ENCODE data around the gene LASP1.
"Not testable (repeated sequence)": the region's sequence is repeated elsewhere in the genome, so short reads cannot be mapped to it uniquely, and the experiment has no call there.

Gene LASP1

DNA sequence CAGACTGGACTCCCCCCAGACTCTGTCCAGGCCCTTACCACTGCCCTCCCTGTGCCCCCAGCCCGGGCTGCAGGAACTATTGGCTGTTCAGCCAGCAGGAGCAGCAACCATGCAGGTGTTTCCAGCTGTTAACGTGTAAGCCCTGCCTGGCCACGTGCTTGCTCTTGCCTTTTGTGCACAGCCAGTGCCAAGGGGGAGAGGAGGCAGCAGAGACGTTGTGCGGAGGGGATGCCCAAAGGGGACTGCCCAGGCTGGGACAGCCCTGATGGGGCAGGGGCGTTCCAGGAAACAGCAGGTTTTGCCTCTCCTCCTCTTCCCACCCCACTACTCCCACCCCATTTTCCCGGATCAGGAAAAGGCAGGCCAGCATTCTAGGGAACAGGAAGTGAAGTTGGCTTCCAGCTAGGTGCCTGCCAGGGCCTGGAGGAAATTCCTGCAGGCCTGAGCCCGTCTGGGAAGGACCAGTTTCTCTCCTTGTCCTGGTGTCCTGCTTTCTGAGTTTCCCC is 38.9 kb downstream of the LASP1 start:
- DNase-seq (ENCODE audit: low spot score) = no peak

GRCh38 chr17:38910325-38910724 is 40.5 kb downstream of the LASP1 start:
- DNase-seq (ENCODE audit: low spot score) = no peak

- DNase-seq (ENCODE audit: low spot score) = no peak
These were observed 41.3 kb downstream of the LASP1 start for GRCh38 chr17:38911081-38911730.

GRCh38 chr17:38911731-38912081 is 41.8 kb downstream of the LASP1 start:
- not testable (repeated sequence) for DNase-seq (ENCODE audit: low spot score)

DNA sequence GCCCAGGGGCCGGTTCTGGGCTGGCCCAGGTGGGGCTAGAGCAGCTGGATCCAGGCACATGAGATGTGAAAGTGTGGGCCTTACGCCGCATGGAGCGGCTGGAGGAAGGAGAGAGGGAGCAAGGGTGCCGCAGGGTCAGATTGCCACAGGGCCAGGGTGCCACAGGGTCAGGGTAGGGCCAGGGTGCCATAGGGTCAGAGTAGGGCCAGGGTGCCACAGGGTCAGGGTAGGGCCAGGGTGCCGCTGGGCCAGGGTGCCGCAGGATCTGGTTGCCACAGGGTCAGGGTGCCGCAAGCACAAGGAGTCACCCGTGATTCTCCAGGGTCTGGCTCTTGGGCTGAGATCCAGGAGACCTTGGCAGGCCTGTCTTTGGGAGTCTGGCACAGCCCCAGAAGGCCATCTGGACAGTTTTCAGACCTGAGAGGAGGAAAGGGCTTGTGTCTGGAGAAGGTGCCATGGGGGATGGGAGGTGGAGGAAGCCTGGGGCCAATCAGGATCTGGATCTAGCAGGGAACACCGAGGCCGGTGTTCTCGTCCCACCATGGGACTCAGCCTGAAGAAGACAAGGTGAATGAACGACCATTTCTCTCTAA is 42.5 kb downstream of the LASP1 start:
- no peak for DNase-seq (ENCODE audit: low spot score)

DNA sequence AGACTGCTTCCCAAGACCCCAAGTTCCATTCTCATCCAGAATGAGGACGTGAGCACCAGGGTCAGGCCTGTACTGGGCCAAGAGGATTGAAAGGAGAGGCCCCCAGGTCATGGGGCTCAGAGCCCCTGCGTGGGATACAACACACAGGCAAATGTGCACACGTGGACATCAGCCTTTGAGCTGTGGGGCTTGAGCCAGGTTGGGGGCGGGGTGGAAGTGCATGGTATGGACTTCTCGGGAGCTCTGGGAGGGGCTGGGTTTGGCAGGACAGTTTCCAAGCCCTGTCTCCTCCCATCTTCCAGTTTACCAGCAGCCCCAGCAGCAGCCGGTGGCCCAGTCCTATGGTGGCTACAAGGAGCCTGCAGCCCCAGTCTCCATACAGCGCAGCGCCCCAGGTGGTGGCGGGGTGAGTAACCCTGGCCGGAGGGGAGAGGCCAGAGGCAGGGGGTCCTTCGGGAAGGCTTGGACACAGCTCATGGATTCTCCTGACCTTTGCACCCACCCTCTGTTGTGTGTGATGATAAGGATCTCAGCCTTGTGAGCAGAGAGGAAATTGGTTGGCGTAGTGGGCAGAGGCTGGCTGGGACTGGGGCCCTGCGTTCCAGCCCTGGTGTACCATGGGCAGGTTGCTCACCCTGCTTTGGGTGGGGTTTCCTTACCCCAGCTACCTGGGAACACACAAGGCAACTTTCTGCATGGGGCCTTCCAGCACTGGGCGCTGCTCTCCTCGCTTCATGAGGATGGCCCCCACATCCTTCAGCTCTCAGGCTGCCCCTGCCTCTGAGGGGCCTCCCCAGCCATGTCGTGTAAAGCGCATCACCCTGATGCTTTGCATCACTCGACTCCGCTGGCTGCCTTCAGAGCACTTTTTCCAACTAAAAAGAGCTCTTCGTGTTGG is 45.1 kb downstream of the LASP1 start:
- no peak for DNase-seq (ENCODE audit: low spot score)

GRCh38 chr17:38915639-38915995 is 45.8 kb downstream of the LASP1 start:
- no peak for DNase-seq (ENCODE audit: low spot score)

GRCh38 chr17:38916771-38917170 is 46.9 kb downstream of the LASP1 start:
- DNase-seq (ENCODE audit: low spot score) = no peak

DNA sequence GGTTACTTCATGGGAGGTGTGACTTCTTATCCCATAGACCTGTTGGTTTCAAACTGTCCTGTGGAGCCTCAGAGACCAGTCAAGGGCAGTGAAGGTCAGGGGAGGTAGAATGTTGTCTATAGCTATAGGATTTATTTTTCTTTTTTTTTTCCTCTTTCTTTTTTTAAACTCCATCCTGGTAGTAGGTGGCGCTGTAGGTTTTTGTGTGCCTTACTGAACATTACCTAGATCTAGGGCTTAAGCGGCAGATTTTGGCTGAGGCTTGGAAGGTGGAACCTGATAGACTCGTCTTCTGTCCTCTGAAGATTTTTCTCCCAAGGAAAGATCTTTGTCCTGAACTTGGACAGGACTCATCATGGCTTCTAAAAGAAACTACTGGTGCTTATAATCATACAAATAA is 47.4 kb downstream of the LASP1 start:
- DNase-seq (ENCODE audit: low spot score) = no peak

DNA sequence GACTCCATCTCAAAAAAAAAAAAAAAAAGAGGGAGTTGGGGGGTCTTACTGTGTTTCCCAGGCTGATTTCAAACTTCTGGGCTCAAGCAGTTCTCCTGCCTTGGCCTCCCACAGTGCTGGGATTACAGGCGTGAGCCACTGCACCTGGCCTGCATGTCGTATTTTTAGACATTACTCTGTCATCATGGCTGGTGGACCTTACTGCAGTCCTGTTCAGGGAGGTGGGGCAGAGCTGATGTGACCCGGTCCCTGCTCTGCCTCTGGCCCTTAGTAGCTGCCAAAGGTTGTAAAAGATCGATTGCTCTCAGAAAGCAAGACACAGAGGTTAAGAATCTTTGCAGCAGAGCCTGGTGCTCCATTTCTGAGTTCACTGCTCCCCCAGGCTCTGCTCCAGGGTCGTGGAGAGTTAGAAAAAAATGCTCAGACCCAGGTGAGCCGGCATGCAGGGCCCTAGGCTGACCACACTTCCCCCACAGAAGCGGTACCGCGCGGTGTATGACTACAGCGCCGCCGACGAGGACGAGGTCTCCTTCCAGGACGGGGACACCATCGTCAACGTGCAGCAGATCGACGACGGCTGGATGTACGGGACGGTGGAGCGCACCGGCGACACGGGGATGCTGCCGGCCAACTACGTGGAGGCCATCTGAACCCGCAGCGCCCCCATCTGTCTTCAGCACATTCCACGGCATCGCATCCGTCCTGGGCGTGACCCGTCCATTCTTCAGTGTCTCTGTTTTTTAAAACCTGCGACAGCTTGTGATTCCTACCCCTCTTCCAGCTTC is 48.5 kb downstream of the LASP1 start:
- DNase-seq (ENCODE audit: low spot score) = no peak

DNA sequence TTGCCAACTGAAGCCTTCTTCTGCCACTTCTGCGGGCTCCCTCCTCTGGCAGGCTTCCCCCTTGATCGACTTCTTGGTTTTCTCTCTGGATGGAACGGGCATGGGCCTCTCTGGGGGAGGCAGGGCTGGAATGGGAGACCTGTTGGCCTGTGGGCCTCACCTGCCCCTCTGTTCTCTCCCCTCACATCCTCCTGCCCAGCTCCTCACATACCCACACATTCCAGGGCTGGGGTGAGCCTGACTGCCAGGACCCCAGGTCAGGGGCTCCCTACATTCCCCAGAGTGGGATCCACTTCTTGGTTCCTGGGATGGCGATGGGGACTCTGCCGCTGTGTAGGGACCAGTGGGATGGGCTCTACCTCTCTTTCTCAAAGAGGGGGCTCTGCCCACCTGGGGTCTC is 49.1 kb downstream of the LASP1 start:
- no peak for DNase-seq (ENCODE audit: low spot score)

GRCh38 chr17:38919316-38920078 is 49.6 kb downstream of the LASP1 start:
- no peak for DNase-seq (ENCODE audit: low spot score)

- no peak for DNase-seq (ENCODE audit: low spot score)
These were observed 50.8 kb downstream of the LASP1 start for GRCh38 chr17:38920374-38921291.

DNA sequence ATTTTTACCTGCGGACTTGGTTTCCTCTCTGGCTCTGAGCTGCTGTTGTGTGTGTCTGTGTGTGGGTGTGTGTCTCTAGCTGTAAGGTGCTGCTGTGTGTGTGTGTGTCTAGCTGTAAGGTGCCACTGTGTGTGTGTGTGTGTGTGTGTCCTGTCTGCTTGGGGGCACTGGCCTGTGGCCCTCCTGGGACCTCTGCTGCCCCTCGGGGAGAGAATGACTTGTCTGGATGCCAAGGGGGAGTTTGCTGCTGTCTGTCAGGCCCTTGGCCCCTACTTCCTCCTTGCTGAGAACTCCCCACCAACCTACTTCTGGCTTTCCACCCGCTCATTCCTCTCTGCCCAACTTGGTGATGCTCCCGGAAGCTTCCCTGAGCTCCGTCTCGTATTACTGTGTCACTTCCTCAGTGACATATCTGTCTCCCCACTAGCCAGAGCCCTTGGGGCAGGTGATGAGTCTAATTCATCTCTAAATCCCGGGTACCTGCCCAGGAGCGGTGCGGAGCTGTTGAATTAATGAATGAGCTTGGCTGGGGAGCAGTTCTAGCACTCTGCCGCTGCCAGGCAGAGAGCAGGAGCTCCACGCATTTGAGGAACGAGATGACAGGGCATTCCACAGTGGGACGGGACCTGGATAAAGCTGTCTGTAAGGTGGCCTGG is 52.0 kb downstream of the LASP1 start:
- no peak for DNase-seq (ENCODE audit: low spot score)

DNA sequence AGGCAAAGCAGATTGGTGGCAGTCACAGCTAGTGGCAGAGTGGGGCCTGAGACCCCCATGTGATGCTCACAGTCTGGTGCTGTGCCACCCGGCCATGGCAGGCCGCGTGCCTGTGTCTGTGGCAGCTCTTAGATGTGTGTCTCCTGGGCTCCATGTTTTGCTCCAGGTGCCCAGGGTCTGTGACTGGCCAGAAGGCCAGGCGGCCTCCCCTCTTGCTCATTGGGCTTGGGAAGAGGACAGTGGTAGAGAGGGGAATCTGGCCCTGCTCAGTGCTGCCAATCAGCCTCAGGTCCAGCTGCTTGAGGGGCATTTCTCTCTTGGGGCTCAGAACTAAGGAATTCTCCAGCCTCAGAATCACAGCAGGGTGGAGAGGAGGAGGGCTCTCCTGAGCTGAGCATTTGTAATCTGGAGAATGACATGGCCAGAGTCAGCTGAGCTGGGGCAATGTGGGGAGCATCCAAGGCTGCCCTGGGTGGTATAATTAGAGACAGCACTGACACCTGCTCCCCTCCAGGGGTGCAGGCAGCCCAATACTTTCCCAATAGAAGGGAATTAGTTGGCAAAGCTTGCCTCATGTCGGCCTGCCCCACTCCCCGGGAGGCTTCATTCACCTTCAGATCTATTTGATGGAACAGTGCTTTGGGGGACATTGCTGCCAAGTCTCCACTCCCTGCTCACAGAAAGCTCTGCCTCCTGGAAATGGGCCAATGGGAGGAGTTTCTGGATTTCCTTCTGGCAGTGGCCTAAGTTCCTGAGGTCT is 52.9 kb downstream of the LASP1 start:
- DNase-seq (ENCODE audit: low spot score) = peak; percentile 53

- peak; percentile 70 for DNase-seq (ENCODE audit: low spot score)
These were observed 55.6 kb downstream of the LASP1 start, which contains the start of gene LASP1NB for GRCh38 chr17:38925263-38925995. Gene LASP1NB (plus strand): TSS chr17:38925614.

- no peak for DNase-seq (ENCODE audit: low spot score)
These were observed 56.6 kb downstream of the LASP1 start for GRCh38 chr17:38926293-38927070.

All from AG08396 (cell line).